EL (cell line): ENCODE results near the gene STK10.
A peak's percentile ranks its signal among the peaks of the same experiment; 100 is the strongest.

Experiments used
- DNase-seq: peaks from one replicate; pipeline ENCODE4 v3.0.0-alpha.2; 2016

The STK10 gene

DNA sequence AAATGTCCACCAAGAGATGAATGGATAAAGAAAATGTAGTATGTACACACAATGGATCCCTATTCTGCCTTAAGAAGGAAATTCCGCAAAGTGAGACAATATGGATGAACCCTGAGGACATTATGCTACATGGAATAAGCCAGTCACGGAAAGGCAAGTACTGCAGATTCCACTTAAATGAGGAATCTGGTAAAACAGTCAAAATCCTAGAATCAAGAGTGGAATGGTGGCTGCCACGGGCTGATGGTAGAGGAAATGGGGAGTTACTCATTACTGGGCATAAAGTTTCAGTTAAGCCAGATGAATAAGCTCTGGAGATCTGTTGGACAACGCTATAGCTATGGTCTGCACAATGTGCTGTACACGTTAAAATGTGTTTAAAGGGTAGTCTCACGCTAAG is 47.2 kb downstream of the STK10 start:
- no peak for DNase-seq

DNA sequence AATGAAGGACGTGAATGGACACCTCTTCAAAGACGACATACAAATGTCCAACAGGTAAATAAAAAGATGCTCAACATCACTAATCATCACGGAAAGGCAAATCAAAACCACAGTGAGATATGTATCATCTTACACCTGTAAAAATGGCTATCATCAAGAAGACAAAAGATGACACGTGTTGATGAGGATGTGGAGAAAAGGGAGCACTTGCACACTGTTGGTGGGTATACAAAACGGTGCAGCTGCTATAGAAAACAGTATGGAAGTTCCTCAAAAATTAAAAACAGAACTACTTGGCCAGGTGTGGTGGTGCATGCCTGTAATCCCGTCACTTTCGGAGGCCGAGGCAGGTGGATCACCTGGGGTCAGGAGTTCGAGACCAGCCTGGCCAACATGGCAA is 47.9 kb downstream of the STK10 start:
- no peak for DNase-seq

DNA sequence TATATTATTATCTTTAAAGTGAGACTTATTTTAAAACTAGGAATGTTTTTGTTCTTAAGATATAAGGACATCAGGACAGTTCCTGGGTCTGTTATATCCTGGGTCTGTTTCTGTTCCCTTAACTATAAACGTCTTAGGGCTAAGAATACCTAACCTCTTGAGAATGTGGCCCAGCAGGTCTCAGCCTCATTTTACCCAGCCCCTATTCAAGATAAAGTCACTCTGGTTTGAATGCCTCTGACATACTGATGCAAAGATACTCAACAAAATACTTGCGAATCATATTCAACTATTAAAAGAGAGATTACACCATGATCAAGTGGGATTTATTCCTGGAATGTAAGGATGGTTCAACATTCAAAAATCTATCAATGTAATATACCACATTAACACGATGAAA is 51.0 kb downstream of the STK10 start:
- DNase-seq, result no peak

DNA sequence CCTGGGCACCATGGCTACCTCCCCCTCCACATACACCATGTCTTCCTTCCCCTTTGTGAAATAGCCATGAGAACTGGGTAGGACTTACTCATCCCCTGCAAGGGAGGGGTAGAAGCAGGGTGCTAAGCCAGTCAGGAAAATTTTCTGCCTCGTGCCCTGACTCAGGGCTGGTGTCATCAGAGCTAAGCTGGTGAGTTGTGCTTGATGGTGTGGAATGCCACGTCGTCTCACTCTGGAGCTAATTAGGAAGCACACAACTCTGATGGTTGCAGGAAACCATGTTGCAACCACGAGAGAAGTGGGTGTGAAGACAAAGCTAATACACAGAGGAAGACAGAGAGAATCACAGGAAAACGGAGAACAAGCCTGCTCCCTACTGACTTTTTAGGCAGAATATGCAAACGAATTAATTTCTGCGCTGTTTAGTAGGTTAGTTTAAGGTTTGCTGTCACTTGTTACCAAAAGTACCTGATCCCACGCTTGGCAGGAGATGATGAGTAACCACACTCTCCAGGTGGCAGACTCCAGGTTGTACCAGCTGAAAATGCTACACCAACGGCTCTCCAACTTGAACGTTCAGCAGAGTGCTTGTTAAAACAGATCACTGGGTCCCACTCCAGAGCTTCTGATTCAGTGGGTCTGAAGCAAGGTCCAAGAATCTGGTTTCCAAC is 54.5 kb downstream of the STK10 start:
- DNase-seq, result peak; percentile 95

DNA sequence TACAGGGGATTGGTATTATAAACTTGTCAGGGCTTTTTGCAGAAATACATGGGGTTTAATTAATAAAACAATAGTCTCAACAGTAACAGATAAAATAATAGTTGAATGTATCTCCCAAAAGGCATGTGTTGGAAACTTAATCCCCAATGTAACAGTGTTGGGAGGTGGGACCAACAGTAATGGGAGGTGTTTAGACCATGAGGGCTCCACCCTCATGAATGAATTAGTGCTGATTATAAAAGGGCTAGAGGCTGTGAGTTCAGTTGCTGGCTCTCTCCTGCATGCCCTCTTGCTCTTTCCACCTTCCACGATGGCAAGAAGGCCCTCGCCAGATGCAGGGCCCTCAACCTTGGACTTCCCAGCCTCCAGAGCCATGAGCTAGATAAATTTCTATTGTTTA is 56.3 kb downstream of the STK10 start:
- DNase-seq, result no peak

DNA sequence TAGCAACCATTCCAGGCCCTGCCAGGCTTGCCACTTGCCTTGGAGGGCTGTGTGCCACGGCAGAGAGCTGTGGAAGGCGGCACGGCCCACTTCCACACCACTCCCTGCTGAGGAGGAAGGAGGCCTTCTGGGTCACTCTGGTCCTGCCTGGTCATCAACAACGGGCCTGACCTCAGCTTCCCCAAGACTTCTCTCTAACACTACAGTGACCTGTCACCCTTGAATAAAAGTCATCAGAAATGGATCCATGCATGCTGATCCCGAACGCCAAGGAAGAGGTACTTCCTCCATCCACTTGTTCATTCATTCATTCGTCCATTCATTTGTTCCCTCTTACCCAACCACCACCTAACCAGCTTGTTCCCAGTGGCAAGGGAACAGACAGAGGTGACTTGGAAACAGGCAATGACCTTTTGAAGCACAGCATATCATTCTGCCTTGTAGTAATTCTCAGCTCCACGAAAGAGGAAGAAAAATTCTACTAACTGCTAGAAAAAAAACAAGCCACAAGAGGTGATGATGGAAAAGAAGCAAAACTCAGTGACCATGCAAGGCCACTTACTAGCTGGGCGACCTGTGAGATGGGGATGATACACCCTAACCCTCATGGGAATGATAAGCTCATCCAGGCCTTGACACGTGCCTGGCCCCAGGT is 58.6 kb downstream of the STK10 start:
- DNase-seq, result no peak

DNA sequence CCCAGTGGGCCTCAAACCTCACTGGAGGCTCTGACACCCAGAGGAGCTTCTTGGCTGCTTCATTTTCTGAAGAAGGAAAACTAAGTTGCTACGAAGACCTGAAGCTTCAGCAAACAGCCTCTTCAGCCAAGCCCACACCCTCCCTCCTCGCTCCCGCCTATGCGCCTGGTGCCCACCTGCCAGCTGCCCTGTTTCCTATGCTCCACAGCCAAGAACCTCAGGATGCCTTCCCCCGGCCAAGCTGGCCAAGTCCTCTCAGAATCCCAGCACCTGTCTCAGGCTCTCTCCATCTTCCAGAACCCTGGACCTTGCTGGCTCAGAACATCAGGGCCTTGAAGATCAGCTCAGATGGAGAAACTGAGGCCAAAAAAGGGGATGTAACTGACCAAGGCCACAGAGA is 60.4 kb downstream of the STK10 start:
- no peak for DNase-seq

DNA sequence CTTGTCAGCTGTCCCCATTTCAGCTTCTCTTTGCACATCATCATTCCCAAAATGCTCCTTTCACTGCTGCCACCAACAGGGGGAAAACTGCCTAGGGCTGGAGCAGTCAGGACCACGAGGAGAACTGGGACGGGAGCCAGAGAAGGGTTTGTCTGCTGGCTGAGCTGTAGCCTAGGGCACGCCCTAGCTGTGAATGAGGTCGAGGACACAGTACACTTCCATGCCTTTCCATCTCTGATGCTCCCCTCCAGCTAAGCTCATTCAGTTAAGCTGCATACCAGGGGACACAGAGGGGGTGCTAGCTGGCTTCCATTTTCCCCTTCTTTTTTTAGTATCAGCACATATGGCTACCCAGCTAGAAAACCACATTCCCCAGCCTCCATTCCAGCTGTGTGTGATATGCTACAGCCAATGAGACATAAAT is 64.7 kb downstream of the STK10 start:
- peak; percentile 84 for DNase-seq

DNA sequence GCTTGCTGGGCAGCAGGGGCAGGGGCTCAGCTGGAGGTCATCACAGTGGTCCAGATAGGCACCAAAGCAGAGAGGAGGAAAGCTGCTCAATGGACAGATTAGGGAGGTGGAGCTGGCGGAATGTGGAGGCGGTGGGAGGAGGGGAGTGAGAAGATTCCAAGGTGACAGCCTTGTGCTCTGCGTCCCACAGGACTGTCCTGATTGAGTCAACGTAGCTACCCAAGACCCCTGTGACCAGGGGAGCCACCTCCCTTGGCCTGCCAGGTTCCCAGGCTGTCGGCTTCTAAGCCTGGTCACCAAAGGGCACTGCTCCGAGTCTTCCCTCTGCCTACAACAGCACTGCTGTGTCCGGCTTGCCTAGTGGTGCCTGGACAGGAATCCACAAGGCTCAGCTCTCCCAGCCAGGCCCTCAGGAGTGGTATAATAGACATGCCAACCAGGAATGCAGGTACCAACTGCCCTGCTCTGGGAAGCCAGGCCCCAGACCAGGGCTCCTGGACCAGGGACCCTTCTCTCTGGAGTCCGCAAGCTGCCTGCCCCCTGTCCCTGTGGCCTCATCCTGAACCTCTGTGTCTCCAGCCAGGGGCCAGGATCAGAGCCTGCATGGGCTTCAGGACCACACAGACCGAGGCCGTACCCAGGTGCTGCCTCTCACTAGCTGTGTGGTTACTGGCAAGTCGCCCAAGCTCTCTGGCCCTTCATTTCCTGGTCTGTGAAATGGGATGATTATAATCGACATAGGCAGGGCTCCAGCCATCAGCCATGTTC is 67.9 kb downstream of the STK10 start:
- DNase-seq, result no peak

DNA sequence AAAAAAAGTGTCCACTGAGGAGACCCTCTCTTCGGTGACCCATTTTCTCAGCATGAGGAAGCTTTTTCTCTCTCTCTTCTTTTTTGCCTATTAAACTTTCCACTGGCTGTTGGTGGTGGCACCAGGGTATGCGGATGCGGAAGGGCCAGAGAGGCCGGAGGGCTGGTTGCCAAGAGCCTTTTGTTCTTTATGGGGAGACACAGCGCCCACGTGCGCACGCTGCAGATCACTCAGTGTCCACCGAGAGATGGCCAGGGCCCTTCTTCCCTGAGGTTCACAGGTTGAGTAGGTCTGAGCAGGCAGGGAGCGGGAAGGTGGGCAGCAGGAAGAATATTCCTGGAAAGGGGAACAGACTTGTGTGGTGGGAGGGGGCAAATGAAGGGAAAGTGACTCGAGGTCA is 69.1 kb downstream of the STK10 start:
- no peak for DNase-seq

DNA sequence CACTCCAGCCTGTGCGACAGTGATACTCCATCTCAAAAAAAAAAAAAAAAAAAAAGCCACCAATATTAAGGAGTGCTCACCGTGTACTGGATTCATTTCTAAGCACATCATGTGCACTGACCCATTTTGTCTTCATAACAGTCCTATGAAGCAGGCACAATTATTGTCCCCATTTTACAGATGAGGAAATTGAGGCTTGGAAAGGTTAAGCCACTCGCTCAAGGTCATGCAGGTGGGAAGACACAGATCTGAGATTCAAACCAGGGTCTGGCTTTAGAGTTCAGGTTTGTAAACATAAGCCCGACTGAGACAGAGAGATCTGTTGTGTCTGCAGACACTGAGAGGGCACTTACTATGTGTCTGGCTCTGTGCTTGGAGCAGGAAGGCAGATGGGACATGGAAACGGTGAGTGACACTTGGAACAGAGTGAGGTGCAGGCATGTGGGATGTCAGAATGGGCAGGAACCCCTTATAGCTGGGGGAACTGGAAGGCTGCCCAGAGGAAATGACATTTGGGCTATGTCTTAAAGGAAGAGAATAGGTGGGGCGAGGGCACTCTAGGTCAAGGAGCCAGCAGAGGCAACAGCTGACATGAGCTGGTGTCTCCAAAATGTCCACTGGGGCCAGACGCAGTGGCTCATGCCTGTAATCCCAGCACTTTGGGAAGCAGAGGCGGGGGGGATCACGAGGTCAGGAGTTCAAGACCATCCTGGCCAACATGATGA is 69.9 kb downstream of the STK10 start:
- no peak for DNase-seq

DNA sequence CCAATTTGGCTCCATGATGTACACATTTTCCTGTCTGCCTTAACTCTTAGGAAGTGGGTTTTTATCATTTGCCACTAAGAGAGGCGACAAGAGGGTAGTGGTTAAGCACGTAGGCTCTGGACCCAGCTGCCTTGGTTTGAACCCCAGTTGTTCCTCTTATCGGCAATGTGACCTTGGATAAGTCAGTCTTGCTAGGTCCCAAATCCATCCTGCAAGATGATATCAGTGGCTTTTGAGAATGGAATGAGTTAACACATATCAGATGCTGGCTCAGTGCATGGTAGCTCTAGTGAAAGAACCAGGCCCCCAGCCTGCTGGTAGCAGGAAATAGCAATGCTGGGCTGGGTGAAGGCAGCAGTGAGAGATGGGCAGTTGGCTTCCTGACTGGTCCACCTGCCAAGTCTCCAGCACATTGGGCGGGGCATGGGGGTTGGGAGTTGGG is 72.5 kb downstream of the STK10 start:
- DNase-seq, result no peak

DNA sequence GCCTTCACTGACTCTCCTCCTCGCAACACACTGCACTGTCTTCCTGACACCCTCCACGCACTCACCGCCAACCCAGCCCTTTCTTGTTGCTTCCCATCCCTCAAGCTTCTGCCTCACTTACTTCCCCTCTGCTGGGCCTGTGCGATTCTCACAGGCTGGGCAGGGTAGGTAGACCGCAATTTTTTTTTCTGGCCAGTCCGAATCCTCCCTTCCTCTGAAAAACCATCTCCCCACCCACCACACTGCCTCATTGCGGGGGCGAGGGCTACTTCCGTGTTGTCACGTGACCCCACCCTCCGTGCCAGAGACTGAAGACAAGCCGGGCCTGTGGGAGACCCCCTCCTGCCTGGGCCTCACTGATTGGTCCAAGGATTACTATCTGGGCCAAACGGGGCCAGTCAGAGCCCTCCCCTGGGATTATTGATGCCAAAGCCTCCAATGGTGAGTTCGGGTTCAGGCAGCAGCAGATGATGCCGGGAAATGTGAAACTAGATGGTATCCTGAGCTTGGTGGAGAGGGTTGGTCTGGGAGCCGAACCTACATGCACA is 73.1 kb downstream of the STK10 start:
- DNase-seq, result no peak

DNA sequence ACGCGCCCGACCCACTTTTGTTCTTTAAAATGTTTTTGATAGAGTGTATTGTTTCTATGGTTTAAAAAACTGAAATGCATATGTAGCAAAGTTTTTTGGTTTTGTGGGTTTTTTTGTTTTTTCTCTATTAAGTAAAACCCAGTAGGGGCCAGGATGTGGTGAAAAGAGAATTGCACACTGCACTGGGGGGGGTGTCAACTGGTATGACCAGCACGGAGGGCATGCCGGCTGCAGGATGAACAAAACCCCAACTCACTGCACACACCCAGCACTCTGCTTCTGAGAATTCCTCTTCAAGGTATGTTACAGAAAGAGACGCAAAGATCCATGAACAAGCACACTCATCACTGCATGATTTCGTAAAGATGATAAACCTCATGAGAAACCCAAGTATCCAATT is 75.0 kb downstream of the STK10 start:
- DNase-seq, result no peak

DNA sequence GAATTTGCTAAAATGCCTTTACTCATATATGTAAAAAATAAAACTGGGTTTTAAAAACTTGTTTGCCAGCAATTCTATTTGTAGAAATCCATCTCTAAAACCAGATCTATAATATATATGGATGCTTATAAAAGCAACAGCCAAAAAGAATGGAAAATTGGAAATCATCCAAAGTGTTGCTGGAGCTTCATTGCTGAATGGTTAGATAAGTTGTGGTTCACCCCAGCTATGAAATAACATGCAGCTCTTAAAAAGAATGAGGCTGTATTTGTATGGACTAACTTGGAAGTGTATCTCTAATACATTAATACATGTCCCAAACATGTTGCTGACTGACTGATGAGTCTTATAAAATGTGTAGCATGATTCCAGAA is 76.2 kb downstream of the STK10 start:
- peak; percentile 78 for DNase-seq

DNA sequence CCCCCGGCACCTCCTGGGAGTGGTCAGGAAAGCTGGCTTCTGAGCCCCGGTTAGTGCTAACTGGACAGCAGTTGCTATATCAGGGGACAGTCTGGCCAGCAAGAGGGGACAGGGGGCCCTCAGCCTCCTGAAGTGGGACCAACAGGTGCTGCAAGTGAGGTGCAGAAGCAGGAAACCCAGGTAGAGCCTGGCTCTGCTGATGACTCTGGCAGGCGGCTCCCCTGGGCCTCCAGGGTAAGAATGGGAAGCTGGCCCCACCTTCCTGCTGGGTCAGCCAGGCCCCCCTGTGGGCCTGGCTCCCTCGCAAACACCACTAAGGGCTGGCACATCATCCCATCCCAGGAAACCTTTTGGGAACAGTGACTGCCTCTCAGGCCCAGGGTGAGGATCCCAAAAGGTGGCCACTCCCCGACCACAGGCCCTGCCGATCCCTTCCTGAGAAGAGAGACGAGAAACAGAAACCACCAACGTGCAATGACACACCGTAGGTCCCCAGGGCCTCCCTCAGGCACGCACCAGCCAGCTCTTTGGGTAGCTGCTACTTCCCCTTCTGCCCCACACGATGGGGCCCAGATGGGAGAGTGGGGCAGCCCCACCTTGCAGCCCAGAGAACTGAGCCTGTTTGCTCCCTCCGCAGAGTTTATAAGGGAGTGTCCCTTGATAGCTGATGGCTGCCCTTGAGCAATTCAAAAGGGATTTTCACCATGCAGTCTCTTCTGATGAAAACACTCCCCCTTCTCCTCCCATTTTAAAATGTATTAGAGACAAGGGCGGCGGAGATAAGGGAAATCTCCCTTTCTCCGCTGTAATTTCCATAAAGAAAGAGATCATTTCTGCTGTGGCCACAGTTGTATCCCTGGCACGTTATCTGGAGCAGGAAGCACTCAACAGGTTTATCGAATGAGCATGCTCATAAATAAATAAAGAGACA is 76.8 kb downstream of the STK10 start:
- DNase-seq, result peak; percentile 78

DNA sequence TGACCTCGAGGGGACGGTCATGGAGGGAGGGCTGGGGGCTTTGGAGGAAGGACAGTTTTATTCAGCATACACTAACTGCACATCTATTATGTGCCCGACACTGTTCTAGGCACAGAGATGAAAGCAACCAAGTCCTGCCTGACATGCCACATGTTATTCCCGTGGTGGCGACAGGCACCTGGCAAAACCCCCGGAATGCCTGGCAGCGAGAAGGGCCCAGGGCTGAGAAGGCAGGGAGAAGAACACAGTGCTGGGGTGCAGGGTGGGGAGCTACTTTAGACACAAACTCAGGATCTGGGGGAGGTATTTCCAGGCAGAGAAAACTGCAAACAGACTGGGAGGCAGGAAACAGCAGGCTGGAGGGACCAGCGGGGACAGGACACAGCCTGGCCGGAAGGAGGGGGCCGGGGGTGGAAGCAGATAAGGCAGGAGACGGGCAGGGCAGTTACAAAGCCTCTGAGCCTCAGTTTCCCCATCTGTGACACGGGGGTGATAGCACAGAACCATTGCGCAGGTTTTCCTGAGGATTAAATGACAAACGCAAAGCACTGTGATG is 77.7 kb downstream of the STK10 start:
- DNase-seq, result no peak

DNA sequence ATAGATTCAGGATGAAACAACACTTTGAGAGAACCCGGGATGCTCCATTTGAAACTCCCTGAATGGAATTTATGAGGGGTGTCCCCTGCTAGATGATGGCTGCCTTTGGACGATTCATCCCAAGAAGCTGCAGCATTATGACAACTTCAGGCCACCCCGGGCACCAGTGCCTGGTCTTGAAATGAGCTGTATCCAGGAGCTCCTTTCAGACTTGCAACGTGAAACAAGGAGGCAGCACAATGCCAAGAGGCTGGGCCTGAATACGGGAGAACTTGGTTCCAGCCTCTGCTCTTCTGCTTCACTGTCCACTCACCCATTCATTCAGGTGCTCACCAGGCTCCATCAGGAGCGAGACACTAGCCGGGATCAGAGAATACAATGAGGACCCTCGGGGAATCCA is 78.3 kb downstream of the STK10 start:
- DNase-seq, result no peak

DNA sequence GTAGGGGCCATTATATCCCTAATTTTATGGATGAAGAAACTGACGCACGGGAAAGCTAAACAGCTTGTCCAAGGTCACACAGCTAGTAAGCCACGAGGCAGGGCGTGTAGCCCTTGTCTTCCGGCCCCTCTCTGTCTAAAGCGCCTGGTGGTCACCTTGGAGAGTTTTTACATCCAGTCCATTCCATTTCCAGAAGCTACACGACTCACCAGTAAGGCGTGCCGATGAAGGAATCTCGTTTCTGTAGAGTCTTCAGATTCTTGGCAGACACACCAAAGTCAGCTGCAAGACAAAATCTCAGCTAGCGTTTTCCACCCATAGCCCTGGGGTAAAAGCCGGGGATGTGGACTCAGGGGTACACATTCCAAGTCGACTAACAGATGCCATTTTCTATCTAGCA is 80.5 kb downstream of the STK10 start:
- peak; percentile 97 for DNase-seq

DNA sequence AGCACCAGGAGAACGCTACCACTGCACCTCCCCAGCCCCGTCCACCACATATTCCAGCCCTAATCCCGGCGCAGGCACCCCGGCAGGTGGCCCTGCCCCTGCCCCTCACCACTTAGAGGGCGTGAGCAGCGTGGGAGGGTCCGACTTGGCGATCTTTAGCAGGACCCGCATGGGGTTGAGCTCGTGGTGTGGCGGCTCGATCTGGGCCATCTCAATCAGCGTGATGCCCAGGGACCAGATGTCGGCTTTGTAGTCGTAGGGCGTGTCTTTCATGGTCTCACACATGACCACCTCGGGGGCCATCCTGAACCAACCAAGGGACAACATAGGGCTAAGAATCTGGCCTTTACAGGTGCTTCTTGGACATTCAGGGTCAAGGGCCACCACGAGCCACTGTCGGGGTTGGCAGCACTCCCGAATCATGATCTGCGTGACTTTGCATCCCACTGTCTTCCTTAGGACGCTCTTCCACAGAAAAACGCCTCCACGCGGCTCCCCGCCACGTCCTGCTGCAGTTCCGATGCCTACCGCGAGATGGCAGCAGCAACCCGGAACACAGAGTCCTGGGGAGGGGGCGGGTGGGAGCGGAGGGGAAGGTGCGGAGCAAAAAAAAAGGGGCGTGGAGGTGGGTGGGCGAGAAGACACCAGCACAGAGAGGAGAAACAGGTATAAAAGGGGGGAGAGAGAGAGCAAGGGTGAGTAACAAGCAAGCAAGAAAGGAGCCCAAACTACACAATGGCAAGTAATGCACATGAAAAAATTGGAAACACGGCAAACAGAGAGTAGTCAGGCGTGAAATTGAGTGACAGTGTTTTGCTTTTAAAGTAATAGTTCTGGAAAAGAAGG is 81.3 kb downstream of the STK10 start:
- peak; percentile 43 for DNase-seq

DNA sequence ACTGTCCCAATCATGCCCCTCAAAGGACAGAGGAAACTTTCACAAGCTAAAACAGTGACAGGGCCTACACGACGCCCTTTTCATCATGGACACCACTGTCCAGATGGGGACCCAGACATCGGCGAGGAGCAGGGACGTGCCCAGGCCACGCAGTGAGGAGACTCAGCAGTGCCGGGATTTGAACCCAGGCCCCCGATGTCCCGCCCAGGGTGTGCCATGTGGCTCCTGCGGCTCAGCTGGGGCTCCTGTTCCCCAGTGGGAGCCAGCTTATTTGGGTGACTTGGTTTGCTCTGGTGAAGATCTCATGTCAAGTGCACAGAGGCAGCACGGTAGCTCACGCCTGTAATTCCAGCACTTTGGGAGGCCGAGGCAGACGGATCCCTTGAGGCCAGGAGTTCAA is 82.2 kb downstream of the STK10 start:
- DNase-seq, result no peak
